HG03354 (cell line): Measurements from ENCODE around the gene NEK6.

Source experiments
- ATAC-seq: cut with Tn5 transposase; IDR thresholded peaks from one replicate; pipeline ENCODE4 v1.9.1; 2021; ENCODE audit warnings: mild to moderate bottlenecking; ENCODE audit not compliant: unreplicated experiment, poor library complexity, severe bottlenecking

NEK6 gene

GRCh38 chr9:124385623-124386022, 127.9 kb downstream of the NEK6 start:
- ATAC-seq = no peak

- ATAC-seq = no peak
Observed at GRCh38 chr9:124386201-124386600, 128.5 kb downstream of the NEK6 start.

- ATAC-seq = no peak
Observed at GRCh38 chr9:124388275-124389048, 130.7 kb downstream of the NEK6 start.

GRCh38 chr9:124389146-124389939, 131.6 kb downstream of the NEK6 start:
- no peak for ATAC-seq

- no peak for ATAC-seq
Observed at GRCh38 chr9:124390794-124391658, 133.3 kb downstream of the NEK6 start.

GRCh38 chr9:124392254-124392870, 134.6 kb downstream of the NEK6 start:
- no peak for ATAC-seq

- ATAC-seq = no peak
Observed at GRCh38 chr9:124392871-124393460, 135.2 kb downstream of the NEK6 start.

GRCh38 chr9:124394167-124394566, 136.4 kb downstream of the NEK6 start:
- ATAC-seq = no peak

GRCh38 chr9:124394596-124394995, 136.8 kb downstream of the NEK6 start:
- no peak for ATAC-seq

GRCh38 chr9:124395826-124396225, 138.1 kb downstream of the NEK6 start:
- ATAC-seq = no peak

GRCh38 chr9:124398191-124398935, 140.6 kb downstream of the NEK6 start:
- no peak for ATAC-seq

- ATAC-seq = no peak
Observed at GRCh38 chr9:124399323-124399967, 141.7 kb downstream of the NEK6 start.

GRCh38 chr9:124399968-124400940, 142.5 kb downstream of the NEK6 start:
- ATAC-seq = no peak
